Brain microvascular endothelial cell (primary cell): ENCODE measurements around the gene SHROOM3.
A peak's percentile ranks its signal among the peaks of the same experiment; 100 is the strongest.

Experiments
- DNase-seq: peaks from one replicate; pipeline ENCODE4 v3.0.0-alpha.2; 2020
- H3K27ac ChIP-seq: fragments of 250-450 bp; sonication (Bioruptor Pico); 2 replicates; pipeline ENCODE4 v1.5.1; 2020; ENCODE audit warnings: mild to moderate bottlenecking, moderate library complexity
- H3K27me3 ChIP-seq: fragments of 250-450 bp; sonication (Bioruptor Pico); replicated peaks from 2 replicates; pipeline ENCODE4 v1.5.1; 2020; ENCODE audit warnings: mild to moderate bottlenecking
- H3K36me3 ChIP-seq: fragments of 250-450 bp; sonication (Bioruptor Pico); replicated peaks from 2 replicates; pipeline ENCODE4 v1.5.1; 2020; ENCODE audit warnings: mild to moderate bottlenecking
- H3K4me3 ChIP-seq: 2 replicates; pipeline ENCODE4 v1.5.1; 2011; ENCODE audit warnings: low read depth, mild to moderate bottlenecking, control low read depth, low read length, moderate library complexity
- in situ Hi-C: cut with HindIII; loops from 2 replicates; pipeline ENCODE4 v1.10.0; 2017; ENCODE audit warnings: low sequenced_read_pairs, low pct_ligation_motif_present
- TF ChIP-seq, protein P1 (sequence below): IDR thresholded peaks from 2 replicates; pipeline ENCODE4 v1.5.1; 2011; ENCODE audit warnings: low read depth, mild to moderate bottlenecking, moderate library complexity, low read length, control low read depth, inconsistent platforms; ENCODE audit errors: missing control alignments

SHROOM3 gene

DNA sequence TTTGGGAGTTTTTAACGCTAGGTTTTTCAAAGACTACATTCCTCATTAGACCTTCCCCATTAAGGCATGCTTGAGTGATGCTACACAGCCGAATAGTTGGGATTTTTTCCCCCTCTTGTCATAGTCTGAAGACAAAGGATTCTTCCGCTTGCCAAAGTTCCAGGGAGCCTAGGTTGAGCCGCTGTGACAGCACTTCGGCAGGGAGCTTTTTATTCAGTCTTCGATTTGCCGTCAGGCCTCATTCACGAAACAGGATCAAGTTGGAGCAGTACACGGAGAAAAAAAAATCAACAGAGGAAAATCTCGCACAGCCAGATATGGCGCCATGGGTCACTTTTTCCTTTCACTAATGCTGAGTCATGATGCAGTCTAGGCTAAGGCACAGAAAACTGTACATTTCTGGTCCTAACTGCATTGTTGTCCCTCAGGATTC, 24.3 kb downstream of the SHROOM3 start:
- in situ Hi-C loops = no loop called here
- Histone ChIP-seq H3K36me3 (no peaks in the 10 kb centered on the region), H3K4me3 (no peak overlapping the region), H3K27me3 (no peaks in the 10 kb centered on the region), H3K27ac (peak overlapping the region; percentile 88)
- DNase-seq = peak; percentile 62
- TF ChIP-seq, protein P1, sequence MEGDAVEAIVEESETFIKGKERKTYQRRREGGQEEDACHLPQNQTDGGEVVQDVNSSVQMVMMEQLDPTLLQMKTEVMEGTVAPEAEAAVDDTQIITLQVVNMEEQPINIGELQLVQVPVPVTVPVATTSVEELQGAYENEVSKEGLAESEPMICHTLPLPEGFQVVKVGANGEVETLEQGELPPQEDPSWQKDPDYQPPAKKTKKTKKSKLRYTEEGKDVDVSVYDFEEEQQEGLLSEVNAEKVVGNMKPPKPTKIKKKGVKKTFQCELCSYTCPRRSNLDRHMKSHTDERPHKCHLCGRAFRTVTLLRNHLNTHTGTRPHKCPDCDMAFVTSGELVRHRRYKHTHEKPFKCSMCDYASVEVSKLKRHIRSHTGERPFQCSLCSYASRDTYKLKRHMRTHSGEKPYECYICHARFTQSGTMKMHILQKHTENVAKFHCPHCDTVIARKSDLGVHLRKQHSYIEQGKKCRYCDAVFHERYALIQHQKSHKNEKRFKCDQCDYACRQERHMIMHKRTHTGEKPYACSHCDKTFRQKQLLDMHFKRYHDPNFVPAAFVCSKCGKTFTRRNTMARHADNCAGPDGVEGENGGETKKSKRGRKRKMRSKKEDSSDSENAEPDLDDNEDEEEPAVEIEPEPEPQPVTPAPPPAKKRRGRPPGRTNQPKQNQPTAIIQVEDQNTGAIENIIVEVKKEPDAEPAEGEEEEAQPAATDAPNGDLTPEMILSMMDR = no peak

DNA sequence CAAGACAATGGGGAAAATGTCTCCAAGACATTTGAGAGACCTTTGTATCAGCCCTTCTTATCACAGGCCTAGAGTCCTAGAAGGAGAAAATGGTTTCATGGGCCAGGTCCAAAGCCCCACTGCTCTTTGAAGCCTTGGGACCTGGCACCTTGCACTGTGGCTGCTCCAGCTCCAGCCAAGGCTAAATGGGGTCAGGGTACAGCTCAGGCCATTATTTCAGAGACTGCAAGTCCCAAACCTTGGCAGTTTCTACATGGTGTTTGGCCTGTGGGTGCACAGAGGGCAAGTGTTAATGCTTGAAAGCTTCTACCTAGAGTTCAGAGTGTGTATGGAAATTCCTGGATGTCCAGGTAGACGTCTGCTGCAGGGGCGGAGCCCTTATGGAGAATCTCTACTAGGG, 28.5 kb downstream of the SHROOM3 start:
- H3K4me3 ChIP-seq = no peak overlapping the region
- H3K36me3 ChIP-seq = no peaks in the 10 kb centered on the region
- TF ChIP-seq, protein P1 = no peak
- DNase-seq = no peak
- in situ Hi-C loops = no loop called here
- no peak overlapping the region for H3K27ac ChIP-seq
- no peaks in the 10 kb centered on the region for H3K27me3 ChIP-seq

DNA sequence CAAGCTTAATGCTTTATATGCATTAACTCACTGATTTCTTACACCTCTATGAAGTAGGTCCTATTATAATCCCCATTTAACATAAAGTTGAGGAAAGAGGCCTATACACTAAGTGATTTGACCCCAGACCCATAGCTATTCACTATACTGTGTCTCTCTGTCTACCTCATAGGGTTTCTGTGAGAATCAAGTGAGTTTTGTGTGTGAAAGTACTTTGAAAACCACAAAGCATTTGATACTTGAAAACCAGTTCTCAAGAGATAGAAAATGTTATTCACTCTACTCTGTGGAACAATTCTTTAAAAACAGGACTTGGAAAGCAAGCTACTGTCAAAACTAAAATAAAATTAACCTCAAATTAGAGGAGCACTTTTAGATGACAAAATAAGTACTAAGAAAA, 35.0 kb downstream of the SHROOM3 start:
- in situ Hi-C loops = no loop called here
- DNase-seq = no peak

DNA sequence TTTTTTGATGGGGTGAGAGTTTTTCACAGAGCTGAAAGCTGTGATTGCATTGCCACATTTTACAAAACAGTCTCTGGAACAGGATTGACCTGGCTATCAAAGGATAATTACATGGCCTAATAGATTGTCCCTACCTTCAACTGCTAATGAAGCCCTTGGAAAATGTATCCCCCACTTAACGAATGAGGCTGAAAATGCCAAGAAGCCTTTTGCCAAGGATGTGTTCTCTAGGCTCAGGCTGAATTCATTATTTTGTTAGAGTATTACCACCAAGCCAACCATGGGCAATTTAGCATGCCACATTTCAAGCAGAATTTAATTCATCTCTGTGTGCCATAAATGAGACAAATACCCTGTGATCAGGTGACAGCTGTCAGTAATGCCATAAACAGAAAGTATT, 35.5 kb downstream of the SHROOM3 start:
- Histone ChIP-seq H3K4me3 (no peak overlapping the region), H3K36me3 (no peaks in the 10 kb centered on the region), H3K27ac (no peak overlapping the region), H3K27me3 (no peaks in the 10 kb centered on the region)
- no peak for DNase-seq
- TF ChIP-seq, protein P1 = no peak
- in situ Hi-C loops = no loop called here

More for the DNA sequence above, 35.0 kb downstream of the SHROOM3 start:
- Histone ChIP-seq H3K36me3 (no peaks in the 10 kb centered on the region), H3K27ac (no peak overlapping the region), H3K4me3 (no peak overlapping the region), H3K27me3 (no peaks in the 10 kb centered on the region)
- TF ChIP-seq, protein P1 = no peak

DNA sequence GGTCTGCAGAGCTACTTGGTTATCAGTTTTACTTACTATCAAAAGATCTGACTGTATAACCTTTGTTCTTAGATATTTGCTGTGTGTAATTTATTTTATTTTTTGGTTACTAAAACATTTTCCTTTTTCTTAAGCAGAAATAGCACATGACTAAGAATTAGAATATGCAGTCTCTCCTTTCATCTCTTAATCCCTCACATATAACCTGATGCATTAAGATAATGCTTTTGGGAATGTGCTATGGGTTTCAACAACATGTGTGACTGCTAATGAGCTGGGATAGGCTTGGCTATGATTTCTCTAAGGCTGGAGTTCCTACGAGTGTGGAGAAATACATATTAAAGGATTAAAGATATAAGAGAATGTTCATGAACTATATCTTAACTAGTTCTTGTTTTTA, 41.5 kb downstream of the SHROOM3 start:
- H3K36me3 ChIP-seq = no peaks in the 10 kb centered on the region
- in situ Hi-C loops = no loop called here

DNA sequence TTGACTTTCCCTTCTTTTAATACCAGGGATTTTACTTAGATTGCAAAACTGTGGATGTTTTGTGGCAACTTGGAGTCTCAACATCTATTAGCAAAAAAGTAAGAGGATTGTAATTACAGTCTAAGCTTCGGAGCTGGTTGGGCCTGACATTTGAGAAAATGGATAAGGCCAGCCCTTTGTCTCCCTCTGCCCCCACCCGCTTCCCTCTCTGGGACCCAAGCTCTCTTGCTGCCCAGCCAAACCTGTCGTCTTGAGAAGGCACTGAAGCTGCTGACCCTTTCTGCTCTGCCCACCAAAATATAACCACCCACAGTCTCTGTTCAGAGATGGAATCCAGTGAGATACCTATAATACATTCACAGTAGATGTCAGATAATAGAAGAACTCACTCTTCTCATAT, 49.6 kb downstream of the SHROOM3 start:
- Histone ChIP-seq H3K36me3 (no peaks in the 10 kb centered on the region), H3K27me3 (no peaks in the 10 kb centered on the region), H3K27ac (no peak overlapping the region), H3K4me3 (no peak overlapping the region)
- TF ChIP-seq, protein P1 = no peak
- DNase-seq = no peak
- in situ Hi-C loops = no loop called here

More for the DNA sequence above, 41.5 kb downstream of the SHROOM3 start:
- DNase-seq = no peak
- Histone ChIP-seq H3K27me3 (no peaks in the 10 kb centered on the region), H3K4me3 (no peak overlapping the region), H3K27ac (no peak overlapping the region)
- TF ChIP-seq, protein P1 = no peak
